Activated CD4-positive, CD25-positive, alpha-beta regulatory T cell treated with anti-CD3 and anti-CD28 coated beads, Interleukin-2, amount 50 U/mL, for 24 hours (primary cell): Measurements from ENCODE around the gene PBX4.

Experiments used
- ATAC-seq, 2 donors: fragments of 150-1000 bp; cut with Tn5 transposase; one replicate each; pipeline ENCODE4 v1.10.0; 2021; ENCODE audit warnings: mild to moderate bottlenecking in 1 of 2, moderate library complexity in 1 of 2

The PBX4 gene

GRCh38 chr19:19523177-19523576 is 95.3 kb downstream of the PBX4 start:
- ATAC-seq: no peak

DNA sequence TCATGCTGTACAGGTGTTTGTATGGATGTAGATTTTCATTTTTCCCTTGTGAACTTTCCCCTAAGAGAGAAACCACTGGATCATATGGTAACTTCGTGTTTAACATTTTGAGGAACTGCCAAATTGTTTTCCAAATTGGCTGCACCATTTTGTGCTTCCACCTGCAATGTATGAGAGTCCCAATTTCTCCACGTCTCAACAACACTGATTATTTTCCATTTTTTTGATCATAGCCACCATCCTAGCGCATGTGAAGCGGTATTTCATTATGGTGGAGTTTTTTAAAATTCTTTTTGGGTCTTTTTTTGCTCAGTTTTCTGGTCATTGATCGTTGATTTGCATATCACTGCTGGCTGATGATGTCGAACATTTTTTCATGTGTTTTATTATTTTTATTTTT is 97.5 kb downstream of the PBX4 start:
- ATAC-seq: no peak

- no peak for ATAC-seq
These were observed 101.3 kb downstream of the PBX4 start for GRCh38 chr19:19517235-19517619.

DNA sequence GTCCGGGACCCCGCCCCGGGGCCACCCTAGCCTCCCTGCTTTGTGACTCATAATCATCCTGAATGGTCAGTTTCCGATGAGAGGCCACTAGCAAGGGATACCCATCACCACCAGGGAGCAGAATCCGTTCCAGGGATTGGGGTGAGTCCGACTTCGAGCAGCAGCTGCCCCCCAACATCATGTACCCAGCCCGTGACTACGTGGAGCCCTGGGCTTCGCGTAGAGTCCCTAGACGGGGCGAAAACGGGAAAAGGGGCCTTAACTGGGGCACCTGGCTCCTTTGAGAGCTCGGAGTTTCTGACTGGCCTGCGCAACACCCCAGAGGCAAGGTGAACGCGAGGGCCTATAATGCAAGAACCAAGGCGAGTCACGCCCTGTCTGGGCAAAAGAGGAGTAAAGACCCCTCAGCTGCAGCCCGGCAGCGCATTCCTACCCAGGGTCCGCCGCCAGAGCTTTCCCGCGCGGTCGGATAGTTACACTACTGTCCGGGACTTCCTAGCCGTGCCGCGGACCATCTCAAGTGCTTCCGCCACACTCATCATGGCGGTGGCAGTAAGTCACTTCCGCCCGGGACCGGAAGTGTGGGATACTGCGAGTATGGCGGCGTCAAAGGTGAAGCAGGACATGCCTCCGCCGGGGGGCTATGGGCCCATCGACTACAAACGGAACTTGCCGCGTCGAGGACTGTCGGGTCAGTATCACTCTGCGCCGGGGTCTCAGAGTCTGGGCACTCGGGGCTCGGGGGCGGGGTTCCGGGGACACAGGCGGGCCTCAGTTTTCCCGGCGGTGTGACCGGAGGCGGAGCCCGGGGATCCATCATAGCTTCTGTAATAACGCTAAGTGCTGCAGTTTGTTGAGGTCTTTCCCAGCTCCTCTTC is 102.6 kb downstream of the PBX4 start, which contains the start of gene NDUFA13:
Gene NDUFA13 (plus strand): TSS at position 584 of the 878 bp plus-strand sequence. CDS start 14 bp downstream, at position 598.
- peak; percentile 95 for ATAC-seq

- no peak for ATAC-seq
These were observed 103.4 kb downstream of the PBX4 start, which contains the start of gene TSSK6 for GRCh38 chr19:19514881-19515641. TSS of gene TSSK6 (minus strand) at chr19:19515548. CDS start at chr19:19515427, 121 bp downstream.

- no peak for ATAC-seq
These were observed 104.3 kb downstream of the PBX4 start for GRCh38 chr19:19514215-19514657.

DNA sequence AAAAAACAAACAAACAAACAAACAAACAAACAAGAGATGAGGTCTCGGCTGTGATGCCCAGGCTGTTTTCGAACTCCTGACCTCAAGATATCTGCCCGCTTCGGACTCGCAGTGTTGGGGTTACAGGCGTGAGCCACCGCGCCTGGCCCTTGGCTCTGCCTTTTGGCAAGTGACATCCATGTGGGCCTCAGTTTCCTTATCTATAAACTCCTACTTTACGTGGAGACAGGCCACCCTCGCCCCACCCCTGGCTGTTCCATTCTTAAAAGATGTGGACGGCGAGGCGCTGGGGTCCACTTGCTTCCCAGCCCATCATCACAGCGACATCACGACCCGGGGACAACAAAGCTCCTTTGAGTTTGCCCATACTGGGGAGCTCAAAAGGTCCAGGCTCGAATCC is 104.8 kb downstream of the PBX4 start:
- no peak for ATAC-seq
